Measurements from ENCODE around the gene USF1.

- TF ChIP-seq REST (IDR thresholded peaks at IDR 0.05; ENCODE audit: low read depth), result no peak
- TF ChIP-seq MAX (IDR thresholded peaks at IDR 0.05), result no peak
- TF ChIP-seq EP300 (IDR thresholded peaks at IDR 0.05; ENCODE audit: borderline replicate concordance), result no peak
- no peak for TF ChIP-seq EGR1 (IDR thresholded peaks at IDR 0.05)
- TF ChIP-seq FOXM1 (IDR thresholded peaks at IDR 0.05; ENCODE audit: borderline replicate concordance, low read depth), result no peak
Measured at GRCh38 chr1:161094481-161094880, 48.7 kb upstream of the USF1 start.
